GM12878 (cell line): ENCODE data around the gene CHRNE. TPM values are rescaled to one million over a fixed set of nuclear protein-coding genes. Genes with fewer than 3 reads are reported as not detected.

Experiments
- ATAC-seq: fragments of 200-7000 bp; cut with Tn5 transposase; 3 replicates; pipeline ENCODE4 v1.9.1; 2020; ENCODE audit warnings: mild to moderate bottlenecking, moderate library complexity
- BruUV-seq: library from RNA; stranded (reverse); fragments of 400-500 nt; replicated peaks from 2 replicates; lab custom pipeline; 2021; lab: Mats Ljungman, UMichigan
- CTCF ChIA-PET: fragments of 300-600 bp; sonication (Branson Sonifier 250); formaldehyde crosslinking; extraction: SDS; loops from one replicate; lab custom pipeline; 2021; ENCODE audit warnings: inconsistent platforms; lab: Yijun Ruan, JAX
- POLR2A ChIA-PET: fragments of 350-600 bp; formaldehyde crosslinking; extraction: SDS; loops from one replicate; lab custom pipeline; 2021; ENCODE audit warnings: inconsistent platforms; lab: Charles Lee
- RAD21 ChIA-PET: fragments of 300-600 bp; sonication (Branson Sonifier 250); formaldehyde crosslinking; loops from one replicate; lab custom pipeline; 2023; ENCODE audit warnings: antibody characterized with exemption; ENCODE audit not compliant: unreplicated experiment; lab: Charles Lee
- SMC1A ChIA-PET: fragments of 300-600 bp; sonication (Branson Sonifier 250); formaldehyde crosslinking; loops from one replicate; lab custom pipeline; 2023; ENCODE audit not compliant: unreplicated experiment, uncharacterized antibody; lab: Charles Lee
- DNase-seq: peaks from one replicate; pipeline ENCODE4 v3.0.0-alpha.2; 2011; ENCODE audit warnings: low read depth, low spot score
- FAIRE-seq: peaks from 3 replicates; lab custom pipeline; 2011; peaks lifted over from hg19 to GRCh38; lab: Jason Lieb, UNC
- H2AFZ ChIP-seq: 2 replicates; pipeline ENCODE4 v1.6.0; 2011; ENCODE audit warnings: low read depth, low read length, control low read depth; ENCODE audit not compliant: control insufficient read depth
- H3K27ac ChIP-seq: 2 replicates; pipeline ENCODE4 v1.5.1; 2011; ENCODE audit warnings: control low read depth; ENCODE audit not compliant: control insufficient read depth, insufficient read depth
- H3K27me3 ChIP-seq, 2 experiments: replicated peaks in 1 of 2; 2 replicates each; pipeline versions ENCODE4 v1.6.0 to v1.6.1; 2011; ENCODE audit warnings: low read length in 1 of 2; ENCODE audit not compliant: control insufficient read depth in 2 of 2, insufficient read depth in 2 of 2
- H3K36me3 ChIP-seq, 2 experiments: 2 replicates each; pipeline ENCODE4 v1.5.1; 2011; ENCODE audit warnings: low read length in 1 of 2; ENCODE audit not compliant: control insufficient read depth in 2 of 2, insufficient read depth in 2 of 2
- H3K4me1 ChIP-seq: 2 replicates; pipeline ENCODE4 v1.6.1; 2011; ENCODE audit warnings: mild to moderate bottlenecking, low read length, moderate library complexity, mixed read lengths; ENCODE audit not compliant: control insufficient read depth, insufficient read depth
- H3K4me2 ChIP-seq: 2 replicates; pipeline ENCODE4 v1.6.0; 2011; ENCODE audit warnings: control low read depth; ENCODE audit not compliant: control insufficient read depth, insufficient read depth
- H3K4me3 ChIP-seq: fragments of 200-600 bp; sonication (generic); 2 replicates; pipeline ENCODE4 v1.5.1; 2016
- H3K79me2 ChIP-seq: 2 replicates; pipeline ENCODE4 v1.6.0; 2011; ENCODE audit warnings: low read length; ENCODE audit not compliant: control insufficient read depth, insufficient read depth
- H3K9ac ChIP-seq: 2 replicates; pipeline ENCODE4 v1.8.0; 2011; ENCODE audit warnings: low read length, control low read depth, mixed read lengths; ENCODE audit not compliant: control insufficient read depth, insufficient read depth
- H3K9me3 ChIP-seq: replicated peaks from 3 replicates; pipeline ENCODE4 v1.5.1; 2011; ENCODE audit warnings: mild to moderate bottlenecking, low read length; ENCODE audit not compliant: control insufficient read depth, insufficient read depth
- H4K20me1 ChIP-seq: 2 replicates; pipeline ENCODE4 v1.6.0; 2011; ENCODE audit not compliant: control insufficient read depth, insufficient read depth
- ATF3 ChIP-seq: IDR thresholded peaks from 2 replicates; pipeline ENCODE4 v1.6.1; 2011; ENCODE audit warnings: low read depth, mild to moderate bottlenecking, low read length, moderate library complexity, borderline replicate concordance; ENCODE audit errors: extremely low read depth
- BCLAF1 ChIP-seq: fragments of 450-650 bp; IDR thresholded peaks from 2 replicates; pipeline ENCODE4 v1.6.1; 2017; ENCODE audit warnings: antibody characterized with exemption, mild to moderate bottlenecking, moderate library complexity
- BMI1 ChIP-seq: fragments of 450-650 bp; IDR thresholded peaks from 2 replicates; pipeline ENCODE4 v1.6.1; 2016; ENCODE audit warnings: mild to moderate bottlenecking, moderate library complexity, borderline replicate concordance
- CEBPB ChIP-seq, 2 experiments: fragments of 150-350 bp in 1 of 2; IDR thresholded peaks; 2 replicates each; pipeline ENCODE4 v1.6.1; 2012 to 2014; ENCODE audit warnings: low read depth in 2 of 2, low read length in 2 of 2, borderline replicate concordance in 1 of 2, inconsistent platforms in 1 of 2
- CHD1 ChIP-seq: IDR thresholded peaks from 2 replicates; pipeline ENCODE4 v1.6.1; 2012; ENCODE audit warnings: low read depth, low read length, improper control_type of control experiment
- EP300 ChIP-seq, 2 experiments: fragments of 150-350 bp in 1 of 2; IDR thresholded peaks; 2 replicates each; pipeline ENCODE4 v1.6.1; 2011 to 2012; ENCODE audit warnings: low read depth in 2 of 2, low read length in 2 of 2, borderline replicate concordance in 1 of 2, improper control_type of control experiment in 1 of 2, inconsistent platforms in 1 of 2; ENCODE audit not compliant: control insufficient read depth in 1 of 2
- HSF1 ChIP-seq: fragments of 150-350 bp; IDR thresholded peaks from 2 replicates; pipeline ENCODE4 v1.6.1; 2014; ENCODE audit warnings: mild to moderate bottlenecking, low read depth, low read length
- MLLT1 ChIP-seq: fragments of 450-650 bp; IDR thresholded peaks from 2 replicates; pipeline ENCODE4 v1.6.1; 2016; ENCODE audit warnings: mild to moderate bottlenecking
- MXI1 ChIP-seq: fragments of 150-350 bp; IDR thresholded peaks from 2 replicates; pipeline ENCODE4 v1.6.1; 2011; ENCODE audit warnings: low read depth, mild to moderate bottlenecking, inconsistent platforms, low read length, improper control_type of control experiment
- SMAD5 ChIP-seq: IDR thresholded peaks from 2 replicates; pipeline ENCODE4 v1.6.1; 2016; ENCODE audit warnings: antibody characterized with exemption, low read depth
- ZBTB40 ChIP-seq: fragments of 450-650 bp; IDR thresholded peaks from 2 replicates; pipeline ENCODE4 v1.6.1; 2016; ENCODE audit warnings: mild to moderate bottlenecking, moderate library complexity, borderline replicate concordance
- WGBS: methylation state at CpG from one replicate; pipeline ENCODE4 v1.1.6; 2016; ENCODE audit warnings: low lambda C conversion rate; ENCODE audit not compliant: insufficient replicate concordance, insufficient coverage; ENCODE audit errors: missing lambda C conversion rate; 5-methylcytosine and 5-hydroxymethylcytosine counted together
- in situ Hi-C: fragments of 300-500 bp; cut with MboI; formaldehyde crosslinking; loops from 9 replicates; pipeline ENCODE4 v1.14.3; 2018; ENCODE audit warnings: mixed read lengths
- intact Hi-C: fragments of 100-400 bp; cut with micrococcal nuclease; formaldehyde crosslinking; loops from one replicate; pipeline ENCODE4 v1.14.2; 2022; ENCODE audit not compliant: unreplicated experiment
- polyA plus RNA-seq, 11 experiments: library from polyadenylated mRNA; depleted of rRNA in 4 of 11; unstranded in 6 of 11; stranded (reverse) in 5 of 11; fragments of >200 nt; fragmentation: Nextera tagmentation in 4 of 11; fragmentation: Illumina TruSeq in 1 of 11; extraction: Ambion mirVana in 4 of 11; extraction: Trizol in 1 of 11; gene quantifications; 1 replicate in 1 of 11; 2 replicates in 10 of 11; pipeline versions ENCODE4 v1.2.1 to v1.2.3, GENCODE V29; 2011 to 2016; ENCODE audit warnings: inconsistent platforms in 2 of 11, missing spikeins in 2 of 11, low read depth in 1 of 11
- total RNA-seq, 4 experiments: library from RNA; depleted of rRNA in 3 of 4; stranded (reverse); fragments of >200 nt in 3 of 4; fragmentation: Illumina TruSeq in 1 of 4; extraction: Trizol in 1 of 4; gene quantifications; 2 replicates each; pipeline versions ENCODE4 v1.2.1 to v1.2.3, GENCODE V29; 2013 to 2021

The CHRNE gene
- total and polyA plus RNA-seq, 10 of the 15 experiments (the other 5 are each of a cell fraction or from before 2014, with no cell fraction given) = 0.05 to 0.11 (median 0.08) TPM; not detected in 6

GRCh38 chr17:4893721-4894560, 9.0 kb downstream of the CHRNE start:
- intact Hi-C loops (no loop called here), in situ Hi-C loops (no loop called here)
- H3K79me2 ChIP-seq = no peaks in the 10 kb centered on the region
- no TSS peak for BruUV-seq
- H3K27me3 ChIP-seq = no peaks in the 10 kb centered on the region
- no peak overlapping the region for H3K4me2 ChIP-seq
- no peak for FAIRE-seq
- no peaks in the 10 kb centered on the region for H3K9me3 ChIP-seq
- ChIA-PET POLR2A (no interaction called here), SMC1A (no interaction called here), CTCF (no interaction called here), RAD21 (no interaction called here)
- H4K20me1 ChIP-seq = peaks cover 2% of the 10 kb centered on the region; the same call in 1 of the 2 replicates
- H3K36me3 ChIP-seq = peaks cover 6 to 25% of the 10 kb centered on the region in 2 experiments; a peak in 3 of 4 replicates
- DNase-seq = no peak
- H2AFZ ChIP-seq = no peak overlapping the region
- no peak overlapping the region for H3K4me3 ChIP-seq
- 85% methylated on average over 31 of the region's 31 CpGs for WGBS
- H3K4me1 ChIP-seq = no peaks in the 10 kb centered on the region
- ATAC-seq = no peak
- no peak overlapping the region for H3K9ac ChIP-seq
- no peak overlapping the region for H3K27ac ChIP-seq
- TF ChIP-seq BCLAF1 = no peak
- no peak for TF ChIP-seq MLLT1
- no peak for TF ChIP-seq ATF3
- no peak for TF ChIP-seq CEBPB (IDR thresholded peaks at IDR 0.05; ENCODE audit: borderline replicate concordance in 1 of 2, low read depth in 2 of 2, low read length in 2 of 2)
- no peak for TF ChIP-seq BMI1
- no peak for TF ChIP-seq HSF1
- no peak for TF ChIP-seq EP300 (IDR thresholded peaks at IDR 0.05; ENCODE audit: borderline replicate concordance in 1 of 2, control insufficient read depth in 1 of 2, low read depth in 2 of 2, low read length in 2 of 2)
- no peak for TF ChIP-seq CHD1
- TF ChIP-seq SMAD5 = no peak
- TF ChIP-seq MXI1 = no peak
- TF ChIP-seq ZBTB40 = no peak
